Loucy (cell line): ENCODE data around the gene ATXN7L3B.

ENCODE experiments used
- H2AFZ ChIP-seq: fragments of 200-600 bp; sonication (generic); 2 replicates; pipeline ENCODE4 v1.6.0; 2016; ENCODE audit warnings: antibody characterized with exemption, mild to moderate bottlenecking, low read length, moderate library complexity
- H3F3A ChIP-seq: fragments of 200-600 bp; 2 replicates; pipeline ENCODE4 v1.6.0; 2016; ENCODE audit warnings: antibody characterized with exemption, low read depth, mild to moderate bottlenecking
- H3K27me3 ChIP-seq: fragments of 200-600 bp; sonication (generic); 2 replicates; pipeline ENCODE4 v1.6.1; 2014; ENCODE audit warnings: low read length, mild to moderate bottlenecking; ENCODE audit not compliant: insufficient read depth, poor library complexity, severe bottlenecking
- H3K36me3 ChIP-seq: fragments of 200-600 bp; sonication (generic); 2 replicates; pipeline ENCODE4 v1.6.1; 2016; ENCODE audit warnings: low read length; ENCODE audit not compliant: insufficient read depth
- H3K4me1 ChIP-seq: fragments of 200-600 bp; sonication (generic); 2 replicates; pipeline ENCODE4 v1.5.1; 2014; ENCODE audit warnings: low read length, mild to moderate bottlenecking; ENCODE audit not compliant: insufficient read depth, poor library complexity, severe bottlenecking
- H3K4me2 ChIP-seq: fragments of 200-600 bp; sonication (generic); 2 replicates; pipeline ENCODE4 v1.6.0; 2014; ENCODE audit warnings: antibody characterized with exemption, low read length, low read depth, mild to moderate bottlenecking; ENCODE audit not compliant: poor library complexity, severe bottlenecking
- H3K4me3 ChIP-seq: fragments of 200-600 bp; sonication (generic); 2 replicates; pipeline ENCODE4 v1.5.1; 2014; ENCODE audit warnings: low read length, mild to moderate bottlenecking, mixed read lengths; ENCODE audit not compliant: poor library complexity, severe bottlenecking
- H3K79me2 ChIP-seq: fragments of 200-600 bp; sonication (generic); 2 replicates; pipeline ENCODE4 v1.6.1; 2014; ENCODE audit warnings: low read length; ENCODE audit not compliant: insufficient read depth
- H3K9ac ChIP-seq: fragments of 200-600 bp; sonication (generic); 2 replicates; pipeline ENCODE4 v1.6.0; 2014; ENCODE audit warnings: mild to moderate bottlenecking, low read depth, low read length, moderate library complexity; ENCODE audit not compliant: poor library complexity, severe bottlenecking
- H3K9me2 ChIP-seq: fragments of 200-600 bp; sonication (generic); replicated peaks from 2 replicates; pipeline ENCODE4 v1.6.1; 2016; ENCODE audit warnings: low read depth, low read length, mixed read lengths
- H3K9me3 ChIP-seq: fragments of 200-600 bp; sonication (generic); 2 replicates; pipeline ENCODE4 v1.6.1; 2014; ENCODE audit warnings: mild to moderate bottlenecking, antibody characterized with exemption, low read length, low read depth; ENCODE audit not compliant: insufficient read depth
- H4K20me1 ChIP-seq: fragments of 200-600 bp; sonication (generic); 2 replicates; pipeline ENCODE4 v1.6.0; 2014; ENCODE audit warnings: antibody characterized with exemption, low read length, mild to moderate bottlenecking; ENCODE audit not compliant: insufficient read depth, poor library complexity, severe bottlenecking
- CTCF ChIP-seq: fragments of 200-600 bp; sonication (generic); conservative IDR thresholded peaks from 2 replicates; pipeline ENCODE4 v1.5.1; 2014; ENCODE audit warnings: mild to moderate bottlenecking, antibody characterized with exemption, low read length
- EZH2phosphoT487 ChIP-seq: fragments of 200-600 bp; IDR thresholded peaks from 2 replicates; pipeline ENCODE4 v1.6.1; 2018; ENCODE audit warnings: antibody characterized with exemption, mild to moderate bottlenecking, moderate library complexity, borderline replicate concordance

The ATXN7L3B gene

GRCh38 chr12:74559728-74560127, 22.1 kb downstream of the ATXN7L3B start:
- no peaks in the 10 kb centered on the region for H3K27me3 ChIP-seq
- H3K4me3 ChIP-seq, result no peak overlapping the region
- TF ChIP-seq CTCF (no peak), EZH2phosphoT487 (no peak)
- H3K9ac ChIP-seq, result no peak overlapping the region
- H3K79me2 ChIP-seq, result no peaks in the 10 kb centered on the region
- H3F3A ChIP-seq, result no peaks in the 10 kb centered on the region
- H4K20me1 ChIP-seq, result no peaks in the 10 kb centered on the region
- no peaks in the 10 kb centered on the region for H3K9me3 ChIP-seq
- no peak overlapping the region for H3K4me2 ChIP-seq
- no peaks in the 10 kb centered on the region for H3K36me3 ChIP-seq
- H2AFZ ChIP-seq, result no peak overlapping the region
- no peaks in the 10 kb centered on the region for H3K4me1 ChIP-seq
- H3K9me2 ChIP-seq, result no peaks in the 10 kb centered on the region

GRCh38 chr12:74563927-74564326, 26.3 kb downstream of the ATXN7L3B start:
- H2AFZ ChIP-seq, result no peak overlapping the region
- no peak overlapping the region for H3K4me3 ChIP-seq
- no peak for TF ChIP-seq EZH2phosphoT487
- TF ChIP-seq CTCF, result no peak
- H3K4me1 ChIP-seq, result no peaks in the 10 kb centered on the region
- no peak overlapping the region for H3K9ac ChIP-seq
- H3K27me3 ChIP-seq, result no peaks in the 10 kb centered on the region
- no peaks in the 10 kb centered on the region for H3K9me2 ChIP-seq
- H3K9me3 ChIP-seq, result no peaks in the 10 kb centered on the region
- H3F3A ChIP-seq, result no peaks in the 10 kb centered on the region
- no peaks in the 10 kb centered on the region for H3K36me3 ChIP-seq
- no peaks in the 10 kb centered on the region for H4K20me1 ChIP-seq
- no peak overlapping the region for H3K4me2 ChIP-seq
- H3K79me2 ChIP-seq, result no peaks in the 10 kb centered on the region

- H2AFZ ChIP-seq, result no peak overlapping the region
- no peaks in the 10 kb centered on the region for H3K9me2 ChIP-seq
- no peaks in the 10 kb centered on the region for H3F3A ChIP-seq
- no peaks in the 10 kb centered on the region for H3K27me3 ChIP-seq
- H3K4me1 ChIP-seq, result no peaks in the 10 kb centered on the region
- H3K4me2 ChIP-seq, result no peak overlapping the region
- no peak overlapping the region for H3K4me3 ChIP-seq
- H3K9me3 ChIP-seq, result no peaks in the 10 kb centered on the region
- TF ChIP-seq EZH2phosphoT487 (no peak), CTCF (no peak)
- H4K20me1 ChIP-seq, result no peaks in the 10 kb centered on the region
- no peak overlapping the region for H3K9ac ChIP-seq
- H3K79me2 ChIP-seq, result no peaks in the 10 kb centered on the region
- H3K36me3 ChIP-seq, result no peaks in the 10 kb centered on the region
These were observed 40.9 kb downstream of the ATXN7L3B start for GRCh38 chr12:74578486-74578885.
